Activated CD8-positive, alpha-beta memory T cell treated with anti-CD3 and anti-CD28 coated beads for 36 hours (primary cell): ENCODE measurements around the gene SLC41A3. TPM values are rescaled to one million over a fixed set of nuclear protein-coding genes. Genes with fewer than 3 reads are reported as not detected.
"Not testable (repeated sequence)": the region's sequence is repeated elsewhere in the genome, so short reads cannot be mapped to it uniquely, and the experiment has no call there.

Experiments used
- CTCF ChIA-PET: fragments of 350-600 bp; sonication (Branson Sonifier 250); formaldehyde crosslinking; loops from one replicate; lab custom pipeline; 2021; ENCODE audit warnings: antibody characterized with exemption; lab: Charles Lee
- POLR2A ChIA-PET: fragments of 350-600 bp; sonication (Branson Sonifier 250); formaldehyde crosslinking; loops from one replicate; lab custom pipeline; 2021; ENCODE audit warnings: antibody characterized with exemption; lab: Charles Lee
- total RNA-seq, 2 experiments: library from RNA; stranded (reverse); gene quantifications; one replicate each; pipeline ENCODE4 v1.2.3, GENCODE V29; 2021

The SLC41A3 gene
- total RNA-seq, 2 experiments from 2014 or later, result 27.8 to 29.1 TPM

- POLR2A ChIA-PET, result no interaction called here
- CTCF ChIA-PET, result no interaction called here
Observed at GRCh38 chr3:126021224-126021623, 62.7 kb downstream of the SLC41A3 start.

GRCh38 chr3:126019683-126020082 is 64.2 kb downstream of the SLC41A3 start:
- CTCF ChIA-PET, result no interaction called here
- POLR2A ChIA-PET, result no interaction called here

- CTCF ChIA-PET, result no interaction called here
- POLR2A ChIA-PET, result no interaction called here
Observed at GRCh38 chr3:126018995-126019394, 64.9 kb downstream of the SLC41A3 start.

GRCh38 chr3:126018545-126018944 is 65.4 kb downstream of the SLC41A3 start:
- ChIA-PET POLR2A (no interaction called here), CTCF (no interaction called here)

- ChIA-PET CTCF (no interaction called here), POLR2A (no interaction called here)
Observed at GRCh38 chr3:126017362-126017761, 66.6 kb downstream of the SLC41A3 start.

GRCh38 chr3:126016616-126017015 is 67.3 kb downstream of the SLC41A3 start:
- ChIA-PET CTCF (no interaction called here), POLR2A (no interaction called here)

GRCh38 chr3:126015075-126015474 is 68.8 kb downstream of the SLC41A3 start:
- POLR2A ChIA-PET, result no interaction called here
- CTCF ChIA-PET, result no interaction called here

- ChIA-PET CTCF (no interaction called here), POLR2A (no interaction called here)
Observed at GRCh38 chr3:126014252-126014651, 69.7 kb downstream of the SLC41A3 start.

GRCh38 chr3:126013751-126014156 is 70.2 kb downstream of the SLC41A3 start:
- CTCF ChIA-PET, result no interaction called here
- POLR2A ChIA-PET, result no interaction called here

GRCh38 chr3:126009181-126009580 is 74.7 kb downstream of the SLC41A3 start:
- POLR2A ChIA-PET, result no interaction called here
- CTCF ChIA-PET, result no interaction called here

GRCh38 chr3:126008219-126008618 is 75.7 kb downstream of the SLC41A3 start:
- ChIA-PET CTCF (no interaction called here), POLR2A (no interaction called here)

GRCh38 chr3:126005951-126006350 is 78.0 kb downstream of the SLC41A3 start:
- ChIA-PET CTCF (no interaction called here), POLR2A (no interaction called here)

GRCh38 chr3:126004692-126005091 is 79.2 kb downstream of the SLC41A3 start:
- ChIA-PET CTCF (no interaction called here), POLR2A (no interaction called here)

- CTCF ChIA-PET, result no interaction called here
- POLR2A ChIA-PET, result no interaction called here
Observed at GRCh38 chr3:126004217-126004616, 79.7 kb downstream of the SLC41A3 start.

GRCh38 chr3:126003447-126004190 is 80.3 kb downstream of the SLC41A3 start:
- ChIA-PET POLR2A (no interaction called here), CTCF (no interaction called here)

GRCh38 chr3:126002189-126002588 is 81.7 kb downstream of the SLC41A3 start:
- POLR2A ChIA-PET, result no interaction called here
- CTCF ChIA-PET, result no interaction called here

GRCh38 chr3:125996751-125997150 is 87.2 kb downstream of the SLC41A3 start:
- POLR2A ChIA-PET, result not testable (repeated sequence)

GRCh38 chr3:125990253-125990970 is 93.5 kb downstream of the SLC41A3 start:
- ChIA-PET CTCF (no interaction called here), POLR2A (interaction anchor here (0.7 kb wide), 1 partner anchor 139 kb away, joined by 8 read pairs; no protein-coding TSS in a partner anchor)

More at GRCh38 chr3:125996751-125997150, 87.2 kb downstream of the SLC41A3 start:
- CTCF ChIA-PET, result not testable (repeated sequence)

GRCh38 chr3:125984951-125985350 is 99.0 kb downstream of the SLC41A3 start:
- POLR2A ChIA-PET, CTCF ChIA-PET: not testable (repeated sequence)

GRCh38 chr3:125977104-125977503 is 106.8 kb downstream of the SLC41A3 start:
- CTCF ChIA-PET, POLR2A ChIA-PET: not testable (repeated sequence)

GRCh38 chr3:125976003-125976390 is 107.9 kb downstream of the SLC41A3 start:
- CTCF ChIA-PET, POLR2A ChIA-PET: not testable (repeated sequence)
